PC-9 (cell line): ENCODE data around the gene SHISA9.

Experiments
- CTCF ChIP-seq: fragments of 200-600 bp; sonication (generic); conservative IDR thresholded peaks from 2 replicates; pipeline ENCODE4 v1.6.1; 2017; ENCODE audit warnings: mixed run types, antibody characterized with exemption, mild to moderate bottlenecking, moderate library complexity
- EZH2 ChIP-seq: fragments of 200-600 bp; sonication (generic); IDR thresholded peaks from 2 replicates; pipeline ENCODE4 v1.8.0; 2017; ENCODE audit warnings: antibody characterized with exemption, low read depth

DNA sequence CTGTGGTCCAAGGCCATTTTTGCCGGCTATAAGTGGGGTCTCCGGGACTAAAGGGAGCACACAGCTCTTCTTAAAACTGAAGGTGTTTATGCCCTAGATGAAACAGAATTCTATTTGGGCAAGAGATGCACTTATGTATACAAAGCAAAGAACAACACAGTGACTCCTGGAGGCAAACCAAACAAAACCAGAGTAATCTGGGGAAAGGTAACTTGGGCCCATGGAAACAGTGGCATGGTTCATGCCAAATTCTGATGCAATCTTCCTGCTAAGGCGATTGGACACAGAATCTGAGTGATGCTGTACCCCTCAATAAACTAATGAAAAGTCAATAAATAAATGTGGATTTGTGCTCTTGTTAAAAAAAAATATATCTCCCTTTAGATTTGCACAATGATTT lies 20.2 kb upstream of the SHISA9 start:
- no peak for TF ChIP-seq CTCF
- TF ChIP-seq EZH2, result no peak
